H1 (cell line): ENCODE data around the gene TEX48. TPM values are rescaled to one million over a fixed set of nuclear protein-coding genes. Genes with fewer than 3 reads are reported as not detected.

ENCODE experiments used
- CTCF ChIA-PET: fragments of 300-600 bp; sonication (Branson Sonifier 250); formaldehyde crosslinking; loops from one replicate; lab custom pipeline; 2021; ENCODE audit not compliant: partially characterized antibody; lab: Charles Lee
- POLR2A ChIA-PET: fragments of 300-600 bp; sonication (Branson Sonifier 250); formaldehyde crosslinking; loops from one replicate; lab custom pipeline; 2021; ENCODE audit warnings: inconsistent platforms; ENCODE audit not compliant: partially characterized antibody; lab: Charles Lee
- DNase-seq, 2 experiments: peaks; one replicate each; pipeline versions ENCODE4 v3.0.0 to v3.0.0-alpha.2; 2010 to 2022; ENCODE audit warnings: low spot score in 2 of 2, low read depth in 1 of 2, mixed read lengths in 1 of 2
- FAIRE-seq: peaks from 2 replicates; lab custom pipeline; 2011; peaks lifted over from hg19 to GRCh38; lab: Jason Lieb, UNC
- H2AFZ ChIP-seq: 2 replicates; pipeline ENCODE4 v1.8.1; 2012; ENCODE audit warnings: low read length, inconsistent platforms
- H2AK5ac ChIP-seq: 2 replicates; pipeline ENCODE4 v1.6.1; 2013; ENCODE audit warnings: low read depth, low read length
- H2BK120ac ChIP-seq: replicated peaks from 2 replicates; pipeline ENCODE3; 2013; ENCODE audit warnings: low read depth, low read length, inconsistent platforms
- H2BK12ac ChIP-seq: 2 replicates; pipeline ENCODE4 v1.6.1; 2013; ENCODE audit warnings: low read depth, low read length
- H2BK15ac ChIP-seq: 2 replicates; pipeline ENCODE4 v1.6.1; 2013; ENCODE audit warnings: low read length
- H2BK20ac ChIP-seq: 2 replicates; pipeline ENCODE4 v1.6.1; 2013; ENCODE audit warnings: low read length
- H2BK5ac ChIP-seq: 2 replicates; pipeline ENCODE4 v1.6.1; 2013; ENCODE audit warnings: low read depth, low read length
- H3K14ac ChIP-seq: 2 replicates; pipeline ENCODE4 v1.6.1; 2013; ENCODE audit warnings: inconsistent platforms; ENCODE audit not compliant: insufficient read length
- H3K18ac ChIP-seq: 2 replicates; pipeline ENCODE4 v1.6.1; 2013; ENCODE audit warnings: low read length; ENCODE audit errors: extremely low read depth
- H3K23ac ChIP-seq: 2 replicates; pipeline ENCODE4 v1.6.1; 2013; ENCODE audit warnings: inconsistent platforms; ENCODE audit not compliant: insufficient read length
- H3K23me2 ChIP-seq: 2 replicates; pipeline ENCODE4 v1.6.1; 2013; ENCODE audit warnings: low read depth, low read length
- H3K27ac ChIP-seq: 2 replicates; pipeline ENCODE4 v1.6.1; 2011; ENCODE audit warnings: low read depth, low read length, inconsistent platforms
- H3K27me3 ChIP-seq, 4 experiments: replicated peaks in 1 of 4; 1 replicate in 1 of 4; 2 replicates in 3 of 4; pipeline versions ENCODE4 v1.6.1 to v1.8.1; 2011 to 2013; ENCODE audit warnings: low read length in 3 of 4, mild to moderate bottlenecking in 3 of 4, inconsistent platforms in 2 of 4, mixed read lengths in 2 of 4, moderate library complexity in 1 of 4; ENCODE audit not compliant: control insufficient read depth in 3 of 4, insufficient read depth in 3 of 4; ENCODE audit errors: extremely low read depth in 1 of 4
- H3K36me3 ChIP-seq, 4 experiments: 2 replicates each; pipeline versions ENCODE4 v1.6.1 to v1.8.1; 2011 to 2013; ENCODE audit warnings: mild to moderate bottlenecking in 4 of 4, low read length in 3 of 4, moderate library complexity in 2 of 4, control low read depth in 1 of 4, inconsistent platforms in 1 of 4; ENCODE audit not compliant: insufficient read depth in 4 of 4, control insufficient read depth in 2 of 4
- H3K4ac ChIP-seq: replicated peaks from 2 replicates; pipeline ENCODE3; 2013; ENCODE audit warnings: low read length, low read depth, mixed read lengths, inconsistent platforms; ENCODE audit not compliant: insufficient read length
- H3K4me1 ChIP-seq, 4 experiments: replicated peaks in 1 of 4; 1 replicate in 1 of 4; 2 replicates in 3 of 4; pipeline versions ENCODE4 v1.6.1 to v1.8.1; 2011 to 2013; ENCODE audit warnings: low read length in 3 of 4, inconsistent platforms in 2 of 4, mixed read lengths in 1 of 4; ENCODE audit not compliant: insufficient read depth in 4 of 4, control insufficient read depth in 3 of 4
- H3K4me2 ChIP-seq, 2 experiments: 2 replicates each; pipeline versions ENCODE4 v1.6.1 to v1.8.1; 2011 to 2013; ENCODE audit warnings: low read depth in 2 of 2, low read length in 2 of 2, control low read depth in 1 of 2, inconsistent platforms in 1 of 2, mild to moderate bottlenecking in 1 of 2; ENCODE audit not compliant: insufficient read depth in 1 of 2
- H3K4me3 ChIP-seq, 4 experiments: fragments of 200-600, 300-600 bp in 1 of 4; sonication (generic), shearing (Covaris generic), sonication (Bioruptor Twin) in 1 of 4; 2 replicates each; pipeline versions ENCODE4 v1.5.1 to v1.8.1; 2011 to 2016; ENCODE audit warnings: low read length in 4 of 4, low read depth in 3 of 4, control low read depth in 2 of 4, inconsistent platforms in 2 of 4, mild to moderate bottlenecking in 2 of 4, mixed read lengths in 1 of 4, moderate library complexity in 1 of 4; ENCODE audit not compliant: insufficient read depth in 2 of 4; ENCODE audit errors: extremely low read depth in 1 of 4
- H3K56ac ChIP-seq: replicated peaks from 2 replicates; pipeline ENCODE3; 2013; ENCODE audit warnings: low read depth, mild to moderate bottlenecking, mixed read lengths, low read length, inconsistent platforms; ENCODE audit not compliant: insufficient read length
- H3K79me1 ChIP-seq: 2 replicates; pipeline ENCODE4 v1.6.1; 2013; ENCODE audit warnings: low read depth, low read length, control low read depth
- H3K79me2 ChIP-seq, 2 experiments: 2 replicates each; pipeline versions ENCODE4 v1.6.1 to v1.8.1; 2012 to 2013; ENCODE audit warnings: low read length in 2 of 2, mild to moderate bottlenecking in 2 of 2, inconsistent platforms in 1 of 2; ENCODE audit not compliant: insufficient read depth in 2 of 2, control insufficient read depth in 1 of 2
- H3K9ac ChIP-seq, 4 experiments: replicated peaks in 1 of 4; 1 replicate in 1 of 4; 2 replicates in 3 of 4; pipeline versions ENCODE4 v1.6.1 to v1.8.1; 2011 to 2013; ENCODE audit warnings: low read depth in 3 of 4, low read length in 3 of 4, control low read depth in 2 of 4, mild to moderate bottlenecking in 2 of 4, moderate library complexity in 2 of 4, inconsistent platforms in 1 of 4; ENCODE audit errors: extremely low read depth in 1 of 4
- H3K9me3 ChIP-seq, 2 experiments: 2 replicates each; pipeline versions ENCODE4 v1.6.1 to v1.8.1; 2012 to 2013; ENCODE audit warnings: mild to moderate bottlenecking in 2 of 2, moderate library complexity in 2 of 2, control low read depth in 1 of 2, inconsistent platforms in 1 of 2, low read depth in 1 of 2, low read length in 1 of 2, mixed read lengths in 1 of 2; ENCODE audit not compliant: insufficient read depth in 2 of 2
- H4K20me1 ChIP-seq, 2 experiments: replicated peaks in 1 of 2; 2 replicates each; pipeline versions ENCODE3 to v1.8.1; 2011 to 2013; ENCODE audit warnings: inconsistent platforms in 2 of 2, low read length in 2 of 2, mild to moderate bottlenecking in 1 of 2; ENCODE audit not compliant: insufficient read depth in 2 of 2, control insufficient read depth in 1 of 2
- H4K5ac ChIP-seq: 2 replicates; pipeline ENCODE4 v1.6.1; 2013; ENCODE audit warnings: low read length, low read depth, mixed read lengths, inconsistent platforms; ENCODE audit not compliant: insufficient read length
- H4K8ac ChIP-seq: 2 replicates; pipeline ENCODE4 v1.8.0; 2013; ENCODE audit warnings: mild to moderate bottlenecking, moderate library complexity, low read length, inconsistent platforms; ENCODE audit not compliant: insufficient read depth; ENCODE audit errors: extremely low read depth
- H4K91ac ChIP-seq: replicated peaks from 2 replicates; pipeline ENCODE3; 2013; ENCODE audit warnings: low read length, mixed read lengths, inconsistent platforms; ENCODE audit not compliant: insufficient read length
- WGBS, 2 experiments: shearing (Covaris generic) in 1 of 2; methylation state at CpG; one replicate each; pipeline versions ENCODE4 v1.1.6 to v1.1.7; 2013 to 2015; ENCODE audit warnings: low lambda C conversion rate in 2 of 2, mixed read lengths in 2 of 2, inconsistent platforms in 1 of 2, low coverage in 1 of 2, missing lambda C conversion rate in 1 of 2; ENCODE audit not compliant: insufficient replicate concordance in 2 of 2, insufficient coverage in 1 of 2, insufficient read length in 1 of 2; ENCODE audit errors: extremely low coverage in 1 of 2, missing lambda C conversion rate in 1 of 2; 5-methylcytosine and 5-hydroxymethylcytosine counted together
- polyA plus RNA-seq, 7 experiments: library from polyadenylated mRNA; depleted of rRNA in 3 of 7; stranded (reverse) in 5 of 7; unstranded in 2 of 7; fragments of >200 nt in 5 of 7; fragments of 200-250 nt in 2 of 7; gene quantifications; 1 replicate in 5 of 7; 2 replicates in 1 of 7; 4 replicates in 1 of 7; pipeline versions ENCODE4 v1.2.1 to v1.2.3, GENCODE V29; 2011 to 2013; ENCODE audit warnings: missing spikeins in 2 of 7, mixed read lengths in 2 of 7
- total RNA-seq: library from RNA; stranded (reverse); fragmentation: NEBNext Ultra II Directional; extraction: Animal tissue kit (Norgen Biotek cat#: 25700); gene quantifications from 2 replicates; pipeline ENCODE4 v1.2.1, GENCODE V29; 2021

The TEX48 gene
- total and polyA plus RNA-seq, 2 of the 8 experiments (the other 6 are each of a cell fraction or from before 2014, with no cell fraction given), result not detected

DNA sequence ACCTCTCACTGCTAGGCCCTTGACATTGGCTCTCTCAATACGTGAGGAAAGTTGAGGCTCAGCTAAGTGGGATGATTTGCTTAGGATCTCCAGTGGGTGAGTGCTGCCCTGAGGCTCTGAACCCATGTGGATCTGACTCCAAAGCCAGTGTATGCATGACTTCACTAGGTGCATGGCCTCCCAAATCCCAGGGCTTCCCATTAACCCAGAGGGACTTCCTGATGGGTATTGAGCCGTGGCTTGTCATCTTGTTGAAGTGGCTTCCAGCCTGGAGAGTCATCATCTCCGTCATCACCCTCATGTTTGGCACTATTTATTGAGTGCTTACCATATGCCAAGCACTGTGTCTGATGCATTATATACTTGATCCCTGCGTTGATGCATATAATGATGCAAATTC is 37.3 kb upstream of the TEX48 start:
- H3K36me3 ChIP-seq, result no peaks in the 10 kb centered on the region
- H2AFZ ChIP-seq, result no peak overlapping the region
- FAIRE-seq, result no peak
- no peak overlapping the region for H3K4me3 ChIP-seq
- H3K9me3 ChIP-seq, result no peaks in the 10 kb centered on the region
- H3K4ac ChIP-seq, result no peak overlapping the region
- no peak overlapping the region for H2BK120ac ChIP-seq
- H2BK15ac ChIP-seq, result no peak overlapping the region
- no peak overlapping the region for H4K8ac ChIP-seq
- H3K56ac ChIP-seq, result no peak overlapping the region
- H3K9ac ChIP-seq, result no peak overlapping the region
- H2BK5ac ChIP-seq, result no peak overlapping the region
- no peak overlapping the region for H2BK12ac ChIP-seq
- H3K14ac ChIP-seq, result no peak overlapping the region
- no peak overlapping the region for H2AK5ac ChIP-seq
- no peaks in the 10 kb centered on the region; a peak in 2 of 7 replicates for H3K27me3 ChIP-seq
- 86% methylated on average over 4 of the region's 4 CpGs; no CpG with 5 or more reads in 1 of the 2 experiments for WGBS, 2 experiments
- no peak overlapping the region for H3K27ac ChIP-seq
- H3K18ac ChIP-seq, result no peak overlapping the region
- ChIA-PET POLR2A (no interaction called here), CTCF (interaction anchor here (1.5 to 2.0 kb wide), 2 partner anchors 14 to 39 kb away, joined by 3 to 5 read pairs; no protein-coding TSS in a partner anchor)
- no peaks in the 10 kb centered on the region for H3K4me1 ChIP-seq
- H4K91ac ChIP-seq, result no peak overlapping the region
- H4K20me1 ChIP-seq, result no peaks in the 10 kb centered on the region
- H4K5ac ChIP-seq, result no peak overlapping the region
- H3K79me2 ChIP-seq, result no peaks in the 10 kb centered on the region
- H3K23ac ChIP-seq, result no peak overlapping the region
- no peak overlapping the region for H2BK20ac ChIP-seq
- no peak overlapping the region for H3K4me2 ChIP-seq
- DNase-seq, result no peak
- H3K23me2 ChIP-seq, result no peaks in the 10 kb centered on the region
- no peaks in the 10 kb centered on the region for H3K79me1 ChIP-seq
